ENCODE results near the gene TTC39B.

DNA sequence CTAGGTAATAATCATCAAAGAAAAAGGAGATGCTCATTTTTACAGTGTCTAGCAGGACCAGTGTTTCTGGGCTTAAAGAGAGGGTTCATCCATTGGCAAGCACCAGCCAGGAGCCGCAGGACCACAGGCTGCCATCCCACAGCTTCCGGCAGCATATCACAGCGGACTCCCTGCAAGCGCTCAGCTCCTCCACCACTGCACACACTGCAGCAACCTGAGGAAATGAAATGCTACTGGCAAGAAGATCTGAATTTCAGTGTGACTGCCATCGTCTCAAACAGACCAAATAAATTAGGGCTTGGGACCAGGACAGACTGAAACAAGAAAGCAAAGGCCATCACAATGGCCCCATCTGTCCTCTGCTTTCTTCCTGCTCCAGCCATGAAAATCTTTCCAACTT lies 114.2 kb downstream of the TTC39B start:
- TF ChIP-seq, protein P1, sequence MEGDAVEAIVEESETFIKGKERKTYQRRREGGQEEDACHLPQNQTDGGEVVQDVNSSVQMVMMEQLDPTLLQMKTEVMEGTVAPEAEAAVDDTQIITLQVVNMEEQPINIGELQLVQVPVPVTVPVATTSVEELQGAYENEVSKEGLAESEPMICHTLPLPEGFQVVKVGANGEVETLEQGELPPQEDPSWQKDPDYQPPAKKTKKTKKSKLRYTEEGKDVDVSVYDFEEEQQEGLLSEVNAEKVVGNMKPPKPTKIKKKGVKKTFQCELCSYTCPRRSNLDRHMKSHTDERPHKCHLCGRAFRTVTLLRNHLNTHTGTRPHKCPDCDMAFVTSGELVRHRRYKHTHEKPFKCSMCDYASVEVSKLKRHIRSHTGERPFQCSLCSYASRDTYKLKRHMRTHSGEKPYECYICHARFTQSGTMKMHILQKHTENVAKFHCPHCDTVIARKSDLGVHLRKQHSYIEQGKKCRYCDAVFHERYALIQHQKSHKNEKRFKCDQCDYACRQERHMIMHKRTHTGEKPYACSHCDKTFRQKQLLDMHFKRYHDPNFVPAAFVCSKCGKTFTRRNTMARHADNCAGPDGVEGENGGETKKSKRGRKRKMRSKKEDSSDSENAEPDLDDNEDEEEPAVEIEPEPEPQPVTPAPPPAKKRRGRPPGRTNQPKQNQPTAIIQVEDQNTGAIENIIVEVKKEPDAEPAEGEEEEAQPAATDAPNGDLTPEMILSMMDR (IDR thresholded peaks at IDR 0.05; ENCODE audit: low read length) = no peak
- TF ChIP-seq EZH2phosphoT487 (IDR thresholded peaks at IDR 0.05; ENCODE audit: low read length) (no peak), EZH2 (optimal IDR thresholded peaks at IDR 0.05; ENCODE audit: low read depth, low read length) (no peak)

All from MM.1S (cell line).